Hepatocyte (in vitro differentiated cells): Measurements from ENCODE around the gene MCHR1. TPM values are rescaled to one million over a fixed set of nuclear protein-coding genes. Genes with fewer than 3 reads are reported as not detected.

ENCODE experiments used
- DNase-seq: peaks from one replicate; pipeline ENCODE4 v3.0.0-alpha.2; 2016; ENCODE audit warnings: low spot score
- H2AFZ ChIP-seq: fragments of 200-600 bp; sonication (generic); 2 replicates; pipeline ENCODE4 v1.6.0; 2016; ENCODE audit warnings: antibody characterized with exemption, mild to moderate bottlenecking
- H3K27ac ChIP-seq: fragments of 200-600 bp; sonication (generic); 2 replicates; pipeline ENCODE4 v1.5.1; 2016; ENCODE audit warnings: mild to moderate bottlenecking
- H3K27me3 ChIP-seq: fragments of 200-600 bp; sonication (generic); 2 replicates; pipeline ENCODE4 v1.6.1; 2016
- H3K36me3 ChIP-seq: fragments of 200-600 bp; sonication (generic); replicated peaks from 2 replicates; pipeline ENCODE4 v1.5.1; 2016; ENCODE audit warnings: low read depth; ENCODE audit not compliant: insufficient read depth
- H3K4me1 ChIP-seq: fragments of 200-600 bp; sonication (generic); 2 replicates; pipeline ENCODE4 v1.5.1; 2016; ENCODE audit warnings: mild to moderate bottlenecking, moderate library complexity; ENCODE audit not compliant: insufficient read depth
- H3K4me2 ChIP-seq: fragments of 200-600 bp; sonication (generic); 2 replicates; pipeline ENCODE4 v1.6.0; 2016
- H3K4me3 ChIP-seq: fragments of 200-600 bp; sonication (generic); 2 replicates; pipeline ENCODE4 v1.5.1; 2016; ENCODE audit warnings: mild to moderate bottlenecking
- H3K79me2 ChIP-seq: fragments of 200-600 bp; sonication (generic); 2 replicates; pipeline ENCODE4 v1.6.0; 2017; ENCODE audit warnings: mild to moderate bottlenecking
- H3K9me2 ChIP-seq: fragments of 200-600 bp; sonication (generic); replicated peaks from 2 replicates; pipeline ENCODE4 v1.6.0; 2017; ENCODE audit warnings: mild to moderate bottlenecking; ENCODE audit not compliant: insufficient read depth
- H3K9me3 ChIP-seq: fragments of 200-600 bp; sonication (generic); 2 replicates; pipeline ENCODE4 v1.5.1; 2016; ENCODE audit warnings: low read depth, mild to moderate bottlenecking
- H4K20me1 ChIP-seq: fragments of 200-600 bp; sonication (generic); 2 replicates; pipeline ENCODE4 v1.6.0; 2016; ENCODE audit warnings: mild to moderate bottlenecking; ENCODE audit not compliant: insufficient read depth, poor library complexity, severe bottlenecking
- EZH2 ChIP-seq: fragments of 200-600 bp; sonication (generic); IDR thresholded peaks from 2 replicates; pipeline ENCODE4 v1.6.1; 2016; ENCODE audit warnings: antibody characterized with exemption, mild to moderate bottlenecking, borderline replicate concordance
- EZH2phosphoT487 ChIP-seq: fragments of 200-600 bp; sonication (generic); IDR thresholded peaks from one replicate; pipeline ENCODE4 v1.6.1; 2018; ENCODE audit warnings: antibody characterized with exemption, mild to moderate bottlenecking, low read depth, moderate library complexity; ENCODE audit not compliant: unreplicated experiment, severe bottlenecking
- WGBS: methylation state at CpG from one replicate; pipeline ENCODE4 v1.1.6; 2016; ENCODE audit warnings: low lambda C conversion rate; ENCODE audit errors: missing lambda C conversion rate; 5-methylcytosine and 5-hydroxymethylcytosine counted together
- polyA plus RNA-seq: library from polyadenylated mRNA; unstranded; fragments of >200 nt; fragmentation: Nextera tagmentation; extraction: Ambion mirVana; gene quantifications from 2 replicates; pipeline ENCODE4 v1.2.1, GENCODE V29; 2016
- total RNA-seq: library from RNA; depleted of rRNA; stranded (reverse); fragments of >200 nt; gene quantifications from 2 replicates; pipeline ENCODE4 v1.2.3, GENCODE V29; 2014
- TF ChIP-seq, protein P1 (sequence below): fragments of 200-600 bp; sonication (generic); IDR thresholded peaks from 2 replicates; pipeline ENCODE4 v1.5.1; 2016; ENCODE audit warnings: antibody characterized with exemption, mild to moderate bottlenecking; ENCODE audit not compliant: poor library complexity

Gene MCHR1
- total and polyA plus RNA-seq, 2 experiments from 2014 or later, result 0.50 to 1.1 TPM

DNA sequence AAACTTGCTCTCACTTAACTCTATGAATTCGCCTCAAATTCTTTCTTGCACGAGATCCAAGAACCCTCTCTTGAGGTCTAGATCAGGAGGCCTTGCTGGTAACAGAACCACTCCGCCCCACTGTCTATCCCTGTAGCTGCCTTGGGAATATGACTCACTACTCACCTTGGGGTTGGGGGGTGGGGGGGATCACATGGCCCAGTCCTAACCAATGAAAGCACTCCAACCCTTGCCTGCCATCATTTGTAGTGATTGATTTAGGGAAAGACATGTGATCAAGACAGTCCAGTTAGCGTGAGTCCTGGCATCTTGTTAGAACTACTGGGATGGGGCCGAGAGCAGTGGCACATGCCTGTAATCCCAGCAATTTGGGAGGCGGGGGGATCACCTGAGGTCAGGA lies 38.0 kb upstream of the MCHR1 start:
- peaks cover 11% of the 10 kb centered on the region for H3K4me1 ChIP-seq
- H2AFZ ChIP-seq, result no peak overlapping the region
- no peaks in the 10 kb centered on the region for H4K20me1 ChIP-seq
- no peaks in the 10 kb centered on the region for H3K36me3 ChIP-seq
- no peaks in the 10 kb centered on the region for H3K27me3 ChIP-seq
- H3K4me3 ChIP-seq, result no peak overlapping the region
- no peak overlapping the region for H3K27ac ChIP-seq
- H3K4me2 ChIP-seq, result no peak overlapping the region
- DNase-seq, result no peak
- TF ChIP-seq EZH2phosphoT487 (no peak), EZH2 (no peak)
- TF ChIP-seq, protein P1, sequence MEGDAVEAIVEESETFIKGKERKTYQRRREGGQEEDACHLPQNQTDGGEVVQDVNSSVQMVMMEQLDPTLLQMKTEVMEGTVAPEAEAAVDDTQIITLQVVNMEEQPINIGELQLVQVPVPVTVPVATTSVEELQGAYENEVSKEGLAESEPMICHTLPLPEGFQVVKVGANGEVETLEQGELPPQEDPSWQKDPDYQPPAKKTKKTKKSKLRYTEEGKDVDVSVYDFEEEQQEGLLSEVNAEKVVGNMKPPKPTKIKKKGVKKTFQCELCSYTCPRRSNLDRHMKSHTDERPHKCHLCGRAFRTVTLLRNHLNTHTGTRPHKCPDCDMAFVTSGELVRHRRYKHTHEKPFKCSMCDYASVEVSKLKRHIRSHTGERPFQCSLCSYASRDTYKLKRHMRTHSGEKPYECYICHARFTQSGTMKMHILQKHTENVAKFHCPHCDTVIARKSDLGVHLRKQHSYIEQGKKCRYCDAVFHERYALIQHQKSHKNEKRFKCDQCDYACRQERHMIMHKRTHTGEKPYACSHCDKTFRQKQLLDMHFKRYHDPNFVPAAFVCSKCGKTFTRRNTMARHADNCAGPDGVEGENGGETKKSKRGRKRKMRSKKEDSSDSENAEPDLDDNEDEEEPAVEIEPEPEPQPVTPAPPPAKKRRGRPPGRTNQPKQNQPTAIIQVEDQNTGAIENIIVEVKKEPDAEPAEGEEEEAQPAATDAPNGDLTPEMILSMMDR, result no peak
- 89% methylated on average over 6 of the region's 6 CpGs for WGBS
- H3K9me2 ChIP-seq, result no peaks in the 10 kb centered on the region
- H3K9me3 ChIP-seq, result no peaks in the 10 kb centered on the region
- no peaks in the 10 kb centered on the region for H3K79me2 ChIP-seq

DNA sequence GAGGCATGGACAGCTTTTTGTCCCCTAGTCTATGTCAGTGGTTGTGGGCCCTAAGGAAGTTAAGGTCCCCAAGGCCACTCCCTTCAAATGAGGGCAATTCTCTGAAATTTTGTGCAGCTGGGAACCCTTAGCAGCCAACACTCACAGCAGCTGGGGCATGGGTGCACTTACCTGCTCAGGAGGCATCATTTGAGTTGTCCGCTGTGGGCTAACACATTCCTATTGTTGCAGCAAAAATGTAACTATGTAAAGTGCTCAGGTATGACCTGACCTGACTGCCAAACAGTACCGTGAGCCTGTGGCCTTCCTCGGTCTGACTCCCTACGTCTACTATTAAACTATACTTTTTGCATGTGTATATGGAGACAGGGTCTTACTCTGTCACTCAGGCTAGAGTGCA lies 37.0 kb upstream of the MCHR1 start:
- H3K4me2 ChIP-seq, result no peak overlapping the region
- H4K20me1 ChIP-seq, result no peaks in the 10 kb centered on the region
- H3K79me2 ChIP-seq, result no peaks in the 10 kb centered on the region
- H3K27me3 ChIP-seq, result no peaks in the 10 kb centered on the region
- DNase-seq, result no peak
- no peaks in the 10 kb centered on the region for H3K9me2 ChIP-seq
- H3K4me1 ChIP-seq, result peaks cover 11% of the 10 kb centered on the region
- no peak overlapping the region for H3K27ac ChIP-seq
- 89% methylated on average over 4 of the region's 4 CpGs for WGBS
- no peak overlapping the region for H3K4me3 ChIP-seq
- H3K9me3 ChIP-seq, result no peaks in the 10 kb centered on the region
- H3K36me3 ChIP-seq, result no peaks in the 10 kb centered on the region
- no peak overlapping the region for H2AFZ ChIP-seq
- no peak for TF ChIP-seq EZH2
- TF ChIP-seq, protein P1, result no peak
- no peak for TF ChIP-seq EZH2phosphoT487

DNA sequence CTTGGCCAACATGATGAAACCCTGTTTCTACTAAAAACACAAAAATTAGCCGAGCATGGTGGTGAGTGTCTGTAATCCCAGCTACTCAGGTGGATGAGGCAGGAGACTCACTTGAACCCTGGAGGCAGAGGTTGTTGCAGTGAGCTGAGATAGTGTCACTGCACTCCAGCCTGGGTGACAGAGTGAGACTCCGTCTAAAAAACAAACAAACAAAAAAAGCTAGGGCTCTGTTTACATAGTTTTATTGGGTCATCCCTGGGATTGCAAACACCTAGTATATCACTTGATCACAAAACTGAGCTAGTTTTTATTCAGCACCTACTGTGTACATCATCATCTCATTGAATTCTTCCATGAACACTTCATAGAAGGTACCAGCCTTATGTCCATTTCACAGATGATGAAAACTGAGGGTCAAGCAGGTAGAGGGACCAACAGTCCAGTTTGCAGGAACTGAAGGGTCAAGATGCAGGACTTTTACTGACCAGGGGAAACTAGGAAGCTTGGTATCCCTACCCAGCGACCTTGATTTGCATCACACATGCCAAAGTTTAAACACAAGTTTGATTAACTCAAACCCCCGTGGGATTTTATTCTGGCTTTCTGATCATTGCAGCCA lies 33.6 kb upstream of the MCHR1 start:
- peak overlapping the region; percentile 45 for H2AFZ ChIP-seq
- 58% methylated on average over 4 of the region's 4 CpGs for WGBS

More for the DNA sequence above, 33.6 kb upstream of the MCHR1 start:
- no peak for DNase-seq
- TF ChIP-seq EZH2phosphoT487 (no peak), EZH2 (no peak)
- TF ChIP-seq, protein P1, result no peak
- Histone ChIP-seq H3K27ac (peak overlapping the region; percentile 82), H3K36me3 (no peaks in the 10 kb centered on the region), H3K4me3 (no peak overlapping the region), H3K9me2 (no peaks in the 10 kb centered on the region), H3K27me3 (no peaks in the 10 kb centered on the region), H3K4me2 (peak overlapping the region; percentile 22), H4K20me1 (no peaks in the 10 kb centered on the region), H3K9me3 (no peaks in the 10 kb centered on the region), H3K79me2 (no peaks in the 10 kb centered on the region), H3K4me1 (peaks cover 11% of the 10 kb centered on the region)
